Hepatic stellate cell (primary cell): ENCODE data around the gene ZER1.

Experiments
- DNase-seq: peaks from one replicate; pipeline ENCODE4 v3.0.0; 2011; ENCODE audit warnings: low spot score

Gene ZER1

DNA sequence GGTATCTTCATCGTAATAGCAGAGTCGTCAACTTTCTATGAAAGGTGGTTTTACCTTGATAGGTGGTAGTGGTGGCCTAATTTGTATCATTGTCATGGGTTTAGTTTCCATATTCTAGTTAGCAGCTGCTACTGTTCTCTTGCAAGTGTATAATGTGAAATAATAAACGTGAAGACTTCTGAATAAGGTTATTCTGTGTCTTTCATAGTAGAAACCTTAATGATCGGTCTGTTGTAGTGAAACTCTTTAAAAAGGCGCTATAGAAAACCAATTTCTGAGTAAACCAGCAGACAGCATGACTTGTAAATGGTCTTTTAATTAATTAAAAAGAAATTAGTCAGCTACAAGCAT, 81.1 kb downstream of the ZER1 start:
- no peak for DNase-seq

GRCh38 chr9:128689820-128690683, 81.7 kb downstream of the ZER1 start:
- peak; percentile 78 for DNase-seq

- DNase-seq: no peak
These were observed 82.4 kb downstream of the ZER1 start for GRCh38 chr9:128689293-128689774.

DNA sequence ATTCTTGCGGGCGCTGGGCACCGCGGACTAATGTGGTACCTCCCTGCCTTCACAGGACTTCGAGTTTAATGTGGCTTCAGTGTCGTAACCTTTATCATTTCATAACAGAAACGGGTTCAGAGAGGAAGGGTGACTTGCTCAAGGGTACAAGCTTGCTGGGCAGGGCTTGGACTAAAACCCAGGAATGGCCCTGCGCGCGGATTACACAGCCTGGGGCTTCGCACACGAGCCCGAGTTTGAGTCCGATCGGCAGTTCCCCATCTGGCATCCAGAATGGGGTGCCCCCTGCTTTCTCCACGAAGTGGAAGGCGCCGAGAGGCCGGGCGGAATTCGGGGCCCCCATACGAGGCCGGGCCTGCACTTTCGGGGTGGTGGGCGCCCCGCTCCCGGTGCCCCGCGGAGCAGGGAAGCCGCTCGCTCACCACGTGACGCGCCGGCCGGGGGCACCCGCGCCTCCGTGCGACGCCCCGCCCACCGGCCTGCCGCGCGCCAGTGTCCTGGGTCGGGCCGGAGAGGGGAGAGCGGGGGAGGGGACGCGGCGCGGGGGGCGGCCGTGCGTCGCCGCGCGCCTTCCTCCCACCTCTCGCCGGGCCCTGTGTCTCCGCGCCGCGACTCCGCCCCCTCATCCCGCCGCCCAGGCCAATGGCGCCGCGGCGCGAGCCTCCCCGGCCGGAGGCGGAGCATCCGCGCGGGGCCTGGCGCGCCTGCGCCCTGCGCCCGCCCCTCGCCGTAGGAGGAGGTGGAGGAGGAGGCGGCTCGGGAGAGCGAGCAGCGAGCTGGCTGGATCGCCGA, 83.0 kb downstream of the ZER1 start, which contains the start of gene SET:
SET (plus strand) TSS at position 722 of the 792 bp plus-strand sequence. CDS start 361 bp downstream, outside the sequence.
- peak; percentile 99 for DNase-seq

- DNase-seq: no peak
These were observed 84.3 kb downstream of the ZER1 start for GRCh38 chr9:128687453-128687852.

DNA sequence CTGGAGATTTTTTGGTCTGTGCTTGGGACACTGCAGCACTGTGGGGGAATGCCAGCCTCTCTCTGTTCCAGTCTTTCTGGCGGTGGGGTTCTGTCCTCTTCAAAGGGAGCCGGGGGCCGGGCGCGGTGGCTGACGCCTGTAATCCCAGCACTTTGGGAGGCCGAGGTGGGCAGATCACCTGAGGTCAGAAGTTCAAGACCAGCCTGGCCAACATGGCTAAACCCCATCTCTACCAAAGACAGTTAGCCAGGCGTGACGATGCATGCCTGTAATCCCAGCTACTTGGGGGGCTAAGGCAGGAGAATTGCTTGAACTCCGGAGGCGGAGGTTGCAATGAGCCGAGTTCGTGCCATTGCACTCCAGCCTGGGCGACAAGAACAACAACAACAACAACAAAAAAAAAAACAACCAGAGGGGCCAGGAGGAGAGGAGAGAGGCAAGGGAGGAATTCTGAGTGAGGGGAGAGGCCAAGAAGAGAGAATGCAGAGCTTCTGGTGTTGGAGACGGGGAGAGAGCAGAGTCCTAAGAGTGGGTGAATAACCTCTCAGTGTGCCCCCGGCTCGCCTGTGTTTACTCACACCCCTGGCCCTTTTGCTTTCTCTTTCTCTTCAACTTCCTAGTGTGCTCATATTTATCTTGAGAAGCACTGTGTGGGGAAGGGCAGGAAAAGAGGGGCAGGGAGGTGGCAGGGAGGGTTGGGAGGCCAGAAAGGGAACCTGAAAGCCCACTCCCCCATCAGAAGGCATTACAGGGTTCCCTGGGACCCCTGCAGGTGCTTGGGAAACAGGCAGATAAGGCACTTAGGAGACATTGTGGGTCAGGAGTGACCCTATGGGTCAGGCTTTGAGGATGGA, 85.9 kb downstream of the ZER1 start:
- no peak for DNase-seq

GRCh38 chr9:128684325-128685199, 87.2 kb downstream of the ZER1 start:
- DNase-seq: peak; percentile 64

DNA sequence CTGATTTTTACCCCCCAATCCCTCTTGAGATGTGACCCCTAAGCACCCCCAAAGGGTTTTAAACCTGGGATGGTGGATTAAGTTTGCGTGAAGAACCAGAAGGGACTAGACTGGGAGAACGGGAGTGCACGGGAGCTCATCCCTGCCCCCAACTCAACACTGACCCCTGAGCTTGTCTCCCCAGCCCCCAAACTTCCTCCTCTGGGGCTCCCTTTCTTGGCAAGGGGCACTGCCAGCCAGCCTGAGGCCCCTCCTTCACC, 87.7 kb downstream of the ZER1 start:
- DNase-seq: no peak

- DNase-seq: no peak
These were observed 88.2 kb downstream of the ZER1 start for GRCh38 chr9:128683340-128684064.
